K562 (cell line): ENCODE data around the gene ZNF213. TPM values are rescaled to one million over a fixed set of nuclear protein-coding genes. Genes with fewer than 3 reads are reported as not detected.

ENCODE experiments used
- CAMTA2 ChIP-seq: fragments of 250-450 bp; sonication (Bioruptor Pico); conservative IDR thresholded peaks from 2 replicates; pipeline ENCODE4 v1.5.1; 2022
- CBFA2T3 ChIP-seq: fragments of 450-650 bp; IDR thresholded peaks from 2 replicates; pipeline ENCODE4 v1.6.1; 2017
- CHD7 ChIP-seq: fragments of 200-600 bp; sonication (generic); IDR thresholded peaks from one replicate; pipeline ENCODE4 v1.6.1; 2012; ENCODE audit warnings: mild to moderate bottlenecking, low read depth, low read length, inconsistent platforms
- CREB5 ChIP-seq: fragments of 250-450 bp; sonication (Bioruptor Pico); IDR thresholded peaks from 2 replicates; pipeline ENCODE4 v1.5.0; 2020; ENCODE audit warnings: mild to moderate bottlenecking
- DNMT1 ChIP-seq: fragments of 450-650 bp; IDR thresholded peaks from 2 replicates; pipeline ENCODE4 v1.6.1; 2016; ENCODE audit warnings: antibody characterized with exemption, mild to moderate bottlenecking
- HDAC1 ChIP-seq, 2 experiments: fragments of 450-650 bp; IDR thresholded peaks; 2 replicates each; pipeline ENCODE4 v1.6.1; 2016 to 2017; ENCODE audit warnings: inconsistent platforms in 1 of 2, mild to moderate bottlenecking in 1 of 2, moderate library complexity in 1 of 2
- KDM5B ChIP-seq: fragments of 200-600 bp; sonication (generic); IDR thresholded peaks from 2 replicates; pipeline ENCODE4 v1.6.1; 2012; ENCODE audit warnings: low read depth, mild to moderate bottlenecking, moderate library complexity, low read length, control low read depth, inconsistent platforms; ENCODE audit not compliant: insufficient replicate concordance
- THAP7 ChIP-seq: fragments of 250-450 bp; sonication (Bioruptor Pico); IDR thresholded peaks from 2 replicates; pipeline ENCODE4 v1.5.0; 2021
- U2AF1 ChIP-seq: fragments of 200-400 bp; formaldehyde crosslinking; optimal IDR thresholded peaks from 2 replicates; pipeline ENCODE3; 2017; ENCODE audit warnings: mild to moderate bottlenecking, low read depth, low read length, moderate library complexity
- ZNF766 ChIP-seq: fragments of 200-800 bp; sonication (Bioruptor generic); conservative IDR thresholded peaks from 2 replicates; pipeline ENCODE4 v1.6.1; 2016; ENCODE audit warnings: missing genetic modification characterization, missing compliant biosample characterization
- ZNF79 ChIP-seq: fragments of 250-450 bp; sonication (Bioruptor Pico); IDR thresholded peaks from 2 replicates; pipeline ENCODE4 v1.4.0; 2020; ENCODE audit warnings: low read depth, mild to moderate bottlenecking, moderate library complexity
- polyA plus RNA-seq, 8 experiments: library from polyadenylated mRNA; depleted of rRNA in 4 of 8; stranded (reverse) in 5 of 8; unstranded in 3 of 8; fragments of >200 nt; fragmentation: Nextera tagmentation in 2 of 8; fragmentation: Illumina TruSeq in 1 of 8; extraction: Ambion mirVana in 2 of 8; extraction: Trizol in 1 of 8; gene quantifications; 2 replicates each; pipeline versions ENCODE4 v1.2.1 to v1.2.3, GENCODE V29; 2011 to 2014; ENCODE audit warnings: inconsistent platforms in 1 of 8, missing spikeins in 1 of 8
- total RNA-seq, 7 experiments: library from RNA; depleted of rRNA in 6 of 7; stranded (reverse); fragments of >200 nt in 6 of 7; fragmentation: Illumina TruSeq in 2 of 7; extraction: Trizol in 2 of 7; gene quantifications; 2 replicates each; pipeline versions ENCODE4 v1.2.1 to v1.2.3, GENCODE V29; 2011 to 2021; ENCODE audit warnings: low replicate concordance in 1 of 7
- TF ChIP-seq, protein P1 (sequence below), 2 experiments: fragments of 200-800 bp in 1 of 2; sonication (Bioruptor generic) in 1 of 2; sonication (generic) in 1 of 2; formaldehyde crosslinking in 1 of 2; IDR thresholded peaks in 1 of 2; conservative IDR thresholded peaks in 1 of 2; 2 replicates each; pipeline versions ENCODE4 v1.5.0 to v1.6.1; 2016 to 2020; ENCODE audit warnings: missing compliant biosample characterization in 1 of 2, missing genetic modification characterization in 1 of 2, missing genetic modification reagents in 1 of 2

ZNF213 gene
- total and polyA plus RNA-seq, 9 of the 15 experiments (the other 6 are each of a cell fraction or from before 2014, with no cell fraction given) = 0.49 to 10.0 (median 1.8) TPM

DNA sequence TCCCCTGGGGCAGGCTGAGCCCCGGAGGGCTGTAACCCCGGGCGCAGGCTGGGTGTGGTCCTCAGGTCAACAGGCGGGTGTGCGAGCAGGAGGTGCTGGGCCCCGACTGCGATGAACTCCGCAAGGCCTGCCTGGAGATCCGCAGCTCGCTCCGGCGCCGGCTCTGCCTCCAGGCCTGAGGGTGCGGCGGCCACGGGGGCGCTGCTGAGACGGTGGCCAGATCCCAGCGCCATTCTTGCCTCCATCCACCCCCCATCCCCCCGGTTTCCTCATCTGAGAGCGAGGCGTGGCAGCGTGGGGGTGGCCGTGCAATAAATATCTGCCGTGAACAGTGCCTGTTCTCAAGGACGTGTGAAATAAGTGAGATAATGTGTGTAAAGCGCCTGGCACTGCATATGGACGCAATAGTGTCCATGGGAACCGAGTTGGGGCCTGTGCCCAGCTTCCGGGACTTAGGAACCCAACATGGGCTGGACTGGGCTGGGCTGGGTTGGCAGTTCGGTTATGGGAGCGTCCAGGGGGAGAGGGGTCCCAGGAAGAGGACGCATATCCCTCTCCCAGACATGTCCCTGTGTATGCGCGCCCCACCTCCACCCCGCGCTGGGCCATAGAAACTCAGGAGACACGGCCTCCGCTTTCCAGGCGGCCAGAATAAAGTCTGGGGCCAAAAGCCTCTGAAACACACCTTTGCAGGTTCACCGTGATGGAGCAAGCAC lies 15.0 kb downstream of the ZNF213 start (continued):
- TF ChIP-seq ZNF766 (CRISPR knock-in tag) (0 out of 2 replicates have a peak, but pooled peaks have one; percentile 27), CBFA2T3 (peak; percentile 67), THAP7 (no peak), DNMT1 (no peak), CAMTA2 (CRISPR knock-in tag) (no peak), ZNF79 (CRISPR knock-in tag) (no peak), KDM5B (peak; percentile 55), CREB5 (CRISPR knock-in tag) (no peak), CHD7 (no peak), HDAC1 (IDR thresholded peaks at IDR 0.05) (peak in 1 of 2 experiments; percentile 56; a peak in 2 of 4 replicates), U2AF1 (no peak)
- TF ChIP-seq, protein P1, sequence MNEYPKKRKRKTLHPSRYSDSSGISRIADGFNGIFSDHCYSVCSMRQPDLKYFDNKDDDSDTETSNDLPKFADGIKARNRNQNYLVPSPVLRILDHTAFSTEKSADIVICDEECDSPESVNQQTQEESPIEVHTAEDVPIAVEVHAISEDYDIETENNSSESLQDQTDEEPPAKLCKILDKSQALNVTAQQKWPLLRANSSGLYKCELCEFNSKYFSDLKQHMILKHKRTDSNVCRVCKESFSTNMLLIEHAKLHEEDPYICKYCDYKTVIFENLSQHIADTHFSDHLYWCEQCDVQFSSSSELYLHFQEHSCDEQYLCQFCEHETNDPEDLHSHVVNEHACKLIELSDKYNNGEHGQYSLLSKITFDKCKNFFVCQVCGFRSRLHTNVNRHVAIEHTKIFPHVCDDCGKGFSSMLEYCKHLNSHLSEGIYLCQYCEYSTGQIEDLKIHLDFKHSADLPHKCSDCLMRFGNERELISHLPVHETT (CRISPR knock-in tag; conservative IDR thresholded peaks at IDR 0.05 in 1 of 2, IDR thresholded peaks at IDR 0.05 in 1 of 2) = peak in 1 of 2 experiments; percentile 83; a peak in 1 of 4 replicates
